C4-2B (cell line): ENCODE results near the gene RARRES2.

Experiments used
- H3K27ac ChIP-seq: fragments of 450-650 bp; 2 replicates; pipeline ENCODE4 v1.5.1; 2017
- CTCF ChIP-seq: fragments of 450-650 bp; conservative IDR thresholded peaks from 2 replicates; pipeline ENCODE4 v1.5.1; 2017; ENCODE audit warnings: mild to moderate bottlenecking
- ZFX ChIP-seq: fragments of 450-650 bp; IDR thresholded peaks from 2 replicates; pipeline ENCODE4 v1.6.1; 2017

Gene RARRES2

GRCh38 chr7:150351587-150352194 is 10.3 kb upstream of the RARRES2 start:
- H3K27ac ChIP-seq = no peak overlapping the region
- no peak for TF ChIP-seq CTCF
- TF ChIP-seq ZFX = no peak

- no peak overlapping the region for H3K27ac ChIP-seq
Observed at GRCh38 chr7:150346922-150347321, 5.5 kb upstream of the RARRES2 start.

GRCh38 chr7:150345012-150345411 is 3.6 kb upstream of the RARRES2 start:
- no peak overlapping the region for H3K27ac ChIP-seq
- TF ChIP-seq ZFX (no peak), CTCF (no peak)

More at GRCh38 chr7:150346922-150347321, 5.5 kb upstream of the RARRES2 start:
- no peak for TF ChIP-seq ZFX
- no peak for TF ChIP-seq CTCF

- H3K27ac ChIP-seq = no peak overlapping the region
- TF ChIP-seq ZFX = no peak
- TF ChIP-seq CTCF = no peak
Observed at GRCh38 chr7:150344299-150344698, 2.9 kb upstream of the RARRES2 start.

GRCh38 chr7:150343225-150343624 is 1.8 kb upstream of the RARRES2 start:
- no peak overlapping the region for H3K27ac ChIP-seq
- TF ChIP-seq CTCF = no peak
- no peak for TF ChIP-seq ZFX

- no peak overlapping the region for H3K27ac ChIP-seq
- TF ChIP-seq ZFX (no peak), CTCF (no peak)
Observed at GRCh38 chr7:150342121-150342408, 636 bp upstream of the RARRES2 start.

- H3K27ac ChIP-seq = no peak overlapping the region
Observed at GRCh38 chr7:150340875-150341262, 560 bp downstream of the RARRES2 start.

More at GRCh38 chr7:150340875-150341262, 560 bp downstream of the RARRES2 start:
- TF ChIP-seq ZFX (no peak), CTCF (no peak)
